ENCODE data around the gene P4HA3.

GRCh38 chr11:74267014-74267413, 44.4 kb downstream of the P4HA3 start:
- TF ChIP-seq POLR2A (IDR thresholded peaks at IDR 0.05) (no peak), CTCF (IDR thresholded peaks at IDR 0.05) (no peak)
